Measurements from ENCODE around the gene DDX51.

DNA sequence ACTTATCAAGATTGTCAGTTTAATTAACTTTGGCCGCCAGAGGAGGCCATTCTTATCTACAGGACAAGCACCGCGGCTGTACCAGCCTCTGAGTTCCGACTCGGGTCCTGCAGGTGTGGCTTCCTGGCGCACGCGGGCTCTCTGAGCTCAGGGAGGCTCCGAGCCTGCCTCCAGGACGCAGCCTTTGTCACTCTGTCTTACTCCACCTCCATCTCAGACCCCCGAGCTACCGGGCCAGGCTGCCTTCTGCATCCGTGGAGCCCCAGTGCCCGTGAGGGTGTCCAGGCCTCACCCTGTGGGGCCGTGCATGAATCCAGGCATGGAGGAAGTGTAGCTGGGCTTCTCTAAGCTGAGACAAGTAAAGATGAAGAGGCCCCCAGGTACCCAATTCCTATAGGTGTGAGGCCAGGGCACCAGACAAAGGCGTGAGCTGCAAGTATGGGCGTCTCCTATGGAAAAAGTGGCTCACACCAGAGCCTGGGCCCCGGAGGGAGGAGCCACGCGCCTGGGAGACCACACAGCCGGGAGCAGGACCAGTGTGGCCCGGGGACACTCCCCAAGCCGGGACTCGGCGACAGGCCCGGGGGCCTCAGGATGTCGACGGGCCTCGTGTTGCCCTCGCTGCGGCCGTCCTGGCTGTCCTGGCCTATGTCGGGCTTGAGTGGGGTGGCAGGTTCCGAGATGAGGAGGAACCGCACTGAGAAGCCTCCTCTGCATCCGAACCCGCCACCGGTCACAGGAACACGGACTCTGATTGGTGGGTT, 42.9 kb upstream of the DDX51 start:
- TF ChIP-seq EZH2 (IDR thresholded peaks at IDR 0.05; ENCODE audit: low read length, unreplicated experiment), result no peak
- TF ChIP-seq, protein P1, sequence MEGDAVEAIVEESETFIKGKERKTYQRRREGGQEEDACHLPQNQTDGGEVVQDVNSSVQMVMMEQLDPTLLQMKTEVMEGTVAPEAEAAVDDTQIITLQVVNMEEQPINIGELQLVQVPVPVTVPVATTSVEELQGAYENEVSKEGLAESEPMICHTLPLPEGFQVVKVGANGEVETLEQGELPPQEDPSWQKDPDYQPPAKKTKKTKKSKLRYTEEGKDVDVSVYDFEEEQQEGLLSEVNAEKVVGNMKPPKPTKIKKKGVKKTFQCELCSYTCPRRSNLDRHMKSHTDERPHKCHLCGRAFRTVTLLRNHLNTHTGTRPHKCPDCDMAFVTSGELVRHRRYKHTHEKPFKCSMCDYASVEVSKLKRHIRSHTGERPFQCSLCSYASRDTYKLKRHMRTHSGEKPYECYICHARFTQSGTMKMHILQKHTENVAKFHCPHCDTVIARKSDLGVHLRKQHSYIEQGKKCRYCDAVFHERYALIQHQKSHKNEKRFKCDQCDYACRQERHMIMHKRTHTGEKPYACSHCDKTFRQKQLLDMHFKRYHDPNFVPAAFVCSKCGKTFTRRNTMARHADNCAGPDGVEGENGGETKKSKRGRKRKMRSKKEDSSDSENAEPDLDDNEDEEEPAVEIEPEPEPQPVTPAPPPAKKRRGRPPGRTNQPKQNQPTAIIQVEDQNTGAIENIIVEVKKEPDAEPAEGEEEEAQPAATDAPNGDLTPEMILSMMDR (conservative IDR thresholded peaks at IDR 0.05; ENCODE audit: low read depth, low read length), result peak; percentile 40; the same call in 1 of the 2 replicates
- TF ChIP-seq EZH2phosphoT487 (IDR thresholded peaks at IDR 0.05; ENCODE audit: borderline replicate concordance, low read length), result no peak

All from PC-3 (cell line).